HG02981 (cell line): ENCODE results near the gene ASCL3.
"Not testable (repeated sequence)": the region's sequence is repeated elsewhere in the genome, so short reads cannot be mapped to it uniquely, and the experiment has no call there.

Experiments
- ATAC-seq: cut with Tn5 transposase; IDR thresholded peaks from one replicate; pipeline ENCODE4 v1.9.1; 2021; ENCODE audit warnings: mild to moderate bottlenecking, moderate library complexity; ENCODE audit not compliant: unreplicated experiment

The ASCL3 gene

DNA sequence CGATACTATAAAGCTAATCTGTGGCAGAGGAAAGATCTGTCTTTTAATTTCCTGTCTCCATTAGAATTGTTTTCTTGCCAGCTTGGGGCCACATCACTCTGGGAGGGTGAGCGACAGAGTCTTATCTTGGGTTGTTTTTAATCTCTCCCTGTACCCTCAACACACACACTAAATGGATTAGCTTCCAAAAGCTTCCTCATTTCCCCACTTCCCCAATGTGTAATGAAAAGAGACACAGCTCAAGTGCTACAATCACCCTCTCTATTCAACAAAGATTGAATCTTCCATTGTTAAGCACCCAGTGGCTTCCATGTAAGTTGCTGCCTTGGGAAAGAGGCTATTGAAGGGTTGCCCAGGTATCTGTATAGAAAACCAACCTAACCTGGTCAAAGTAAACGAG, 6.1 kb upstream of the ASCL3 start:
- no peak for ATAC-seq

DNA sequence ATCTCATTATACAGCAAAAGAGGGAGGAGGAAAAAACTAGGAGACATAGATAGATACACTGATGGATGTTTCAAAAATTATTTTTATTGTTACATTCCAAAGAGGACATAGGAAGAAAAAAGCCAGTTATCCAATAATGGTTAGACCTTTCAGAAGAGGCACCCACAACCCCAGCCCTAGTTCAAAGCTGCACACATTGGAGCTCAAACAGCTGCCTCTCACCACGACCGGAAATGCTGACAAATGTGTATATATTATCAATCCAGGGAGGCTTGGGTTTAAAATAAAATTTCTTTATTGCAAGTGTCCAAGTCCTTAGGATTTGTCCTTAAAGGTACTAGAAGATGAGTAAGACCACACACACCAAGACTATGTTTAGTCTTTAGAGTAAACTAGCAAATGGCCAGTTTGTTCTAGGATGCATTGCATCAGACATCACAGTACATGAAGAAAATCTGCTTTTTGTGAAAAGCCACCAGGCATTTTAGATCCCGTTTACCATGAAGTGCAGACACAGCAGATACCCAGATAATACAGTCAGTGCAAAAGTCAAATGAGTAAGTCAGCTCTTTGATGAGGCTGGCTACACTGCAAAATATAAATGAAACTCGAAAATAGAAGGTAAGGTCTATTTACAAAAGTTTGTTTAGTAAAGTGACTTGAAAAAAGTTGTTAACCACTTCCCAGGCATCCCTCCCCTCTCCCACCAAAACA, 4.6 kb upstream of the ASCL3 start:
- no peak for ATAC-seq

DNA sequence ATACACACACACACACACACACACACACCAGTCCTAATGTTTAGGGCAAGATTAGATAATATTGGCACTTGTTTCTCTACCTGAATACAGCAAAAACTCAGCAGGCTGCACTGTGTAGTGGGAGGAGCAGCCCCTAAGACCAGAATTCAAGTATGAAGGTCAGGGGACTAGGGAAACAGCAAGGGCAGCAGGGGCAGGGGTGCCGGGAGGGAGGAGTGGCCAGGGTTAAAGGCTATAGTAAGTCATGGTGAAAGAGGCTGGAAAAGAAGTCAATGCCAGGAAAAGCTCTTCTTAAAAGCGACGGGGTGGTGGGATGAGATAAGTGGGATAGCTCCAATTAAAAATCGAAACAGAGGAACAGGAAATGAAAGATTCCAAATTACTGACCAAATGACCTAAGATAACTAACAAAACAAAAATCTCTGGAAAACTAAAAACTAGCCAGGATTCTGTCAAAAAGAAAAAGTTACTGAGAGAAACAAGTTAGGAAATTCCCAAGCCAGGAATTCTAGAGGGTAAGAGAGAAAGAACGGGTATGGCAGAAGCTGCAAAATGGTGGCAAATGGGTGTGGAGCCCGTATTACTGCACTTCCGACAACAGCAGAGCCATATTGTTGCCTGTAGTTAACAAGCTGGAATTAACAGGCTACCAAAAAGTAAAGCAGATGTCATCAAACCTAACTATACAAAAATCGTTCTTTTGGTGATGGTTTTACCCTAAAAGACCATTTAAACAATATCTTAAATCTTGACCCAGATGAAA, 1.3 kb downstream of the ASCL3 start:
- no peak for ATAC-seq

DNA sequence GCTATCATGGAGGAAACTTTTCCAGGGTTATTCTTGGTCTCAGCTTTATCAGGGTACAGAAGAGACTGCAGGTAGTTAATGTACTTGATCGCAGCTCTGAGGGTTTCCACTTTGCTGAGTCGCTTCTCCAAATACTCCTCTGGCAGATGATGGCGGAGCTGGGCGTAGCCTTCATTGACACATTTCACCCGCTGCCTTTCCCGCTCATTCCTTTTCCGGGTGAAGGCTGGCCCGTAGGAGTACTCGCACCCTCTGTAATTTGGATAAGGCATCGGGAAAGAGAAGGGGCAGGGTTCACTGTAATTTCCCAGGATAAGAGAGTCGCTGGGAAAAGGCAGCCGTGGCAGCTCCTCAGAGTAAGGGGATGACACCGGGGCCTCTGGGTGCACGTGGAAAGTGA, 5.2 kb downstream of the ASCL3 start:
- ATAC-seq = no peak

DNA sequence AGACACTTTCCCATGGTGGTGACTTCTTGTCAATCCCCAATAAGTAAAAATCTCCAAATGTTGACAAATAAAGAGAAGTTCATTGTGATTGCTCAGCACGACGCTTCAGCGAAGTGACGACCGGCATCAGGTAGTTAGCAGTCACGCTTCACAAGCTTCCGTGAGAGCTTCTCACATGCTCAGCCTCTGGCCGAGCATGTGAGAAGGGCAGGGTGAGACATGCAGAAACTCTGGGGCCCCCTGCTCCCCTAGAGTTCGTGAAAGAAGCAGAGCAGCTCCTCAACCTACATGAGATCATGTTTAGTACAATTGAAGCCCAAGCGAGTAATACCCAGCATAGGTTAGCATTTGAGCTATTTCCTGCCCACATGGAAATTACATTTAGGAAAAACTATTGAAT, 5.7 kb downstream of the ASCL3 start:
- ATAC-seq = no peak

DNA sequence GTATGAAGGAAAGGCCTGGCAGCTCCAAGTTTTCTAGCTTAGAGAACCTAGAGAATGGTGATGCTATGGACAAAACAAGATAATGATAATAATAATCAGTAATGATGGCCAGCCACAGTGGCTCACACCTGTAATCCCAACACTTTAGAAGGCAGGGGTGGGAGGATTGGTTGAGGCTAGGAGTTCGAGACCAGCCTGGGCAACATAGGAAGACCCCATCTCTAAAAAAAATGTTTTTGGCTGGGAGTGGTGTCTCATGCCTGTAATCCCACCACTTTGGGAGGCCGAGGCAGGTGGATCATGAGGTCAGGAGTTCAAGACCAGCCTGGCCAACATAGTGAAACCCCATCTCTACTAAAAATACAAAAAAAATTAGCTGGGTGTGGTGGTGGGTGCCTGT, 7.0 kb downstream of the ASCL3 start:
- not testable (repeated sequence) for ATAC-seq

DNA sequence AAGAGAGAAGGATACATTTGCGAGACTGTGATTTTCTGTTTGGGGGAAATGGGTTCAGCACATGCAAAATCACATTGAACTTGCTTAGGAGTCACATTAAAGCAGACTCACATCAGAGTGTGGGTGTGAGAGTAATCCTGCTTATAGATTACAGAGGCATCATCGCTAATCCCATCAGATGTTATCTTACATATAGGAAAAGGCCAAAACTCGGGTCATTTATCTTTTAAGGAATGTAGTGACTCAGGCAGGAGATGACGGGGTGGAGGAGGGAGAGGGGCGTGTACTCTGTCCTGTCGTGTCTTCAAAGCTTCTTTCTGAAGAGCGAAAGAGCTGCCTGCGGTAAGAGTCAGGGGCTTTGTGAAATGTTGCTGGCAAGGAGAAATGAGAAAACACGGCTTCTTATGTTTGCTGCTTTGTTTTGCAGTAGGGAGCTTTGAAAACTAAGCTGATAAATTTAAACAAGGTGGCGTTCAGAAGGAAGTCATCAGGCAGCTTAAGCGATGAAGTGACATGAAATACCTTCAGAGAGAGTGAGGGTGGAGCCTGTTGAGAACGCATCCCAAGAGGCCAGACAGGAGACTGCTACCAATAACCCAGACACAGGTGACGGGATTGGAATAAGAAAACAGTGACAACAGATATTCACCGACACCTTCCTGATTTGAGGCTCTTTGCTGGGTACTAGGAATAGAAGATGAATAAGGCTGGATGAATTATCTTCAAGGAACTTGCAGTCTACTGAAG, 7.9 kb downstream of the ASCL3 start:
- ATAC-seq = no peak

DNA sequence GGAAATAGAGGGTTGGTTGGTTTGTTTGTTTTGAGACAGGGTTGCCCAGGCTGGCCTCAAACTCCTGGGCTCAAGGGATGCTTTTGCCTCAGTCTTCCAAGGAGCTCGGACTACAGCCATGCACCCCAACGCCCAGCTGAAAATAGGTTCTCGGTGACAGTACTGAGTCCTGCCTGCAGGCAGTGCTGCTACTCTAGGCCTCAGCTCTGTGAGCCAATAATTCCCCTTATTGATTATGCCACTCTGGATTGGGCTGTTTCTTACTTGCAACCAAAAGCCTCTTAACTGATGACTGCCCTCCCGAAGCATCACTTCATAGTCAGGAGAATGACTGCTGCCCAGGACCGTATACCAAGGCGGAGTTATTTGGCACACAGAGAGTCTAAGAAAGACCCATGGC, 8.9 kb downstream of the ASCL3 start:
- no peak for ATAC-seq

DNA sequence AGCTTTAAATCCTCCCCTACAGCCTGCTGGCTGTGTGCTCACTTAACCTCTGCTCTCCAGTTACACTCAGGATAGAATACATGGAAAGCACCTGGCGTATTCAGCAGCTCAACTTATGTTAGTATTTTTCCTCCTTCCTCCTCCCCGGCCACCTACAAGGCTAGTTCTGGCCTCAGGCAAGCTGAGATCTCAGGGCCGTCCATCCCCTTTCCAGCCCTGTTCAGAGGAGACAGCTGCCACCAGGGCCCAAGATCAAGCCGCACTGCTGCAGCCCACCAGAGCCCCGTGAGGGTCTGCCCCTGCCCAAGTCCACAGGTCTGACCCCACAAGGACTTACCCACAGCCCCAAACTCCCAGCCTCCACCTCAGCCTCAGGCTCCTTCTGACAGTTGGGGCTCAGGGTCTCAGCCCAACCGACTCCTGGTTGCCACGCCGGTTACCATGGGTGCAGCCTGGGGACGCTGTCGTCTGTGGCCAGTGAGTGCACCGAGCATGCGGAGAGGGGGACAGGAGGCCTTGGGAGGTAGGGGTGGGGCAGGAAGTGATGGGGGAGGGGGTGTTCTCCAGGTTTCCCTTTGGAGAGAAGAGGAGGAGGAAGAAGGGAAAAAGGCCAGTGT, 10.1 kb downstream of the ASCL3 start, which contains the start of gene C11orf16:
Gene C11orf16 (minus strand): TSS at position 384 of the 617 bp plus-strand sequence. CDS start 639 bp downstream, outside the sequence.
- ATAC-seq = no peak

DNA sequence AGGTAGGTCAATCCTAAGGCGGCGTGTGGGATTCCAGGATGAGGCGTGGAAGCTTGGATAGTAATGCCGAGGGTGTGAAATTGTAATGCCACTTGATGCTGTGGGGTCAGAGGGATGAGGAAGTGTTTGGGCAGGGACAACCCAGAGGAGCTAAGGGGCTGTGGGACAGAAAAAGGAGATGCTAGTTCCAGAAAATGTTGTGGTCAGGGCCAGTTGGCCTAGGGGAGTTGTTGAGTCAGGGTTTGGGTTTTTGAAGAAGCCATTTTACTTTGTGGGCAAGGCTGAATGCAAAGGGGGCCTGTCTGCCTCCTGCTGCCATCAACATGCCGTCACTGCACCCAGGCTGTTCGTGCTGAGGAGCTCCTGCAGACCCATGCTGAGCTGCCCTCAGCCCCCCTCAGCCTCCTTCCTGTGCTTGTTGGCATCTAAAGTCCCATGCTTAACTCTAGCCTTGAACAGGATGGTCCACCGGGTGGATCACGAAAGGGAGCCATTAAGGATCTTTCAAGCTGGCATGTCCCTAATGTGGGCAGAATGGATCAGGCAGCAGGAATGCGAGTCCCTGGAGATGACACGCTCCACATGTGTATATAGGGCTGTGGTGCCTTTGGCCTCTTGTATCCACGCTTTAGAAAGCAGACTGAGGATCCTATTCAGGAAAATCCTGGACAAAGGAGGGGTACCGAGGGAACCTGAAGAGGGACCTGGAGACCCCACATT, 12.2 kb downstream of the ASCL3 start:
- no peak for ATAC-seq

DNA sequence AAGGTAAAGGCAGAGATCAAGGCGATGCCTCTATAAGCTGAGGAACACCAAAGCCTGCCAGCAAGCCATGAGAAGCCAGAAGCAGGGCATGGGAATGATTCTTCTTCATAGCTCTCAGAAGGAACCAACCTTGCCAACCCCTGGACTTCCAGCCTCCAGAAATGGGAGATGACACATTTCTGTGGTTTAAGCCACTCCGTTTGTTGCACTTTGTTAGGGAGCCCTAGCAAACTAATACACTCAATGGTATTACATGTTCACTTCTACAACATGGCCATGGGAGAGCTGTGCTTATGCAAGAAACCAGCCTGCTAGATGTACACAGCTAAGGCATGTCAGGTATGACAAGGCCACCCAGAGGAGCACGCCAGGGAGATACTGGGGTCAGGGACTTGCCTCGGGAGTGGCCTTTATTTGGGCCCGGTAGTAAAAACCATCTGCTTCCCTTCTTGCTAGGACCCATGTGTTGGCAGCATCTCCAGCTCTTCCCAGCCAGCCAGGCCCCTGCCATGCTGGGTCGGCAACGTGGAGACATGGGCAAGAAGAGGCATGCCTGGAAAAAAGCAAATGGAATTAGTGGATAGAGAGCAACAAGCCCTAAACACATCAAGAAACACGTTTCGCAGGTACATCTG, 13.7 kb downstream of the ASCL3 start:
- no peak for ATAC-seq

DNA sequence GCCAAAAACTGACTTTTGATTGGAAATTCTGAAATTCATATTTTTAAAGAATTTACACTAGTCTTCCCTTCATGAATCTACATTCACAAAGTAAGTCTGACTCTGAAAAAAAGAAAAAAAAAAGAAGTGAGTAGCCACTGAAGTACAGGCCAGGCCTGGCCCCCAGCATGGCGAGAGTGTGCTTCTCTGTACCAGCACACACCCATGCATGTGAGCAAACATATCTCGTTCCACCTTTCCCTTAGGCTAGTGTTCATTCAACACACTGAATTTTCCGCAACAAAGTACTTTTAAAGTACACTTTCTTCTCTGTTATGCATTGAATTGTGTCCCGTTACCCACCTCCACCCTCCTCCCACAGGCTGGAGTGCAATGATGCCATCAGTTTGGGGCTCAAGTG, 14.6 kb downstream of the ASCL3 start:
- no peak for ATAC-seq

DNA sequence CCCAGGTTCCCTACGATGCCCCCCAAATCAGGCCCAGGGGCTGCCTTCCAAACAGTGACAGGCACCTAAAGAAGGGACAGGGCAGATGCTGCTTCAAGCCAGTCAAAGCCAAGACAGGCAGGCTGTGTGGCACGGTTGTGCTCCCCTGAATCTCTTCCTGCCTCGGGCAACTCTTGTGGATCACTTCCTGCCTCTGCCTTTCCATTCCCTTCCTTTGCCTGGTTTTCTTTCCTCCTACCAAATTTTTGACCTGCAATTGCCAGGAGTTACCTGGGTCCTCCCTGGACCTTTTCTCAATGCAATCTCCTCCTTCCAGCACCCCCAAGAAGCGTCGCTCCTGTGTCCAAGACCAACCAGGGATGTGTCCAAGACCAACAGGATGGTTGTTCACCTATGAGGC, 15.6 kb downstream of the ASCL3 start:
- ATAC-seq = no peak

DNA sequence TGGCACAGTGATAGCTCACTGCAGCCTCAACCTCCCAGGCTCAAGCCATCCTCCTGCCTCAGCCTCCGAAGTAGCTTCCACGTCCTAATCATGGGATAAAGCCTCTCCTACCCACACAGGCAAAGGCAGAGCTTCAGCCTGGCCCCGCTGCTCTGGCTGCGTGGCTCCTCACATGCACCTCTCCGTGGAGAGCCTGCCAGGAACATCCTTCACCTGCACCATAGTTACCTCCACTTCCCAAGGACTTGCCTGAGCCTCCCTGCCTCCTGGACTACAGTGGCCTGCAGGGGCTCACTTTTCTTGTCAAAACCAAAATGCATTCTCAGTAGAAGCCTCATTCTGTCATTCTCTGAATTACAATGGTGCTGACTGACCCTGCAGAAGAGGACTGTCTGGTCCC, 16.6 kb downstream of the ASCL3 start:
- no peak for ATAC-seq

DNA sequence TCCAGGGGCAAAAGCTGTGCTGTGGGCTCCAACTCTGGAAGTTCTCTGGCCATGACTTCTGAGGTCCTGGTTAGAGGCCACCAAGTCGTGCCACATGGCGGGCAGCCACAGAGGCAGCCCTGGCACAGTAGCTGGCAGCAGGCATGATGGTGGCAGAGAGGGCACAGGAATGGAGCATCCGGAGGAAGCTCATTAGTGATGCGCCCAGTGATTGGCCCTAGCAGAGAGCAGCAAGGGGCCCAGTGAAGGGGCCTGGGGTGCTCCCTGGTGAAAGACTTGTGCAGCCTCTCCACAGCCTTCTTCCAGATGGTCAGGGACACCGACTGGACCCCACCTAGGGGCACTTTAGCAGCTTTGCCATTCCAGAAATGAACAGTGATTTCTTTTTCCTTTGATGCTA, 17.1 kb downstream of the ASCL3 start:
- ATAC-seq = no peak

DNA sequence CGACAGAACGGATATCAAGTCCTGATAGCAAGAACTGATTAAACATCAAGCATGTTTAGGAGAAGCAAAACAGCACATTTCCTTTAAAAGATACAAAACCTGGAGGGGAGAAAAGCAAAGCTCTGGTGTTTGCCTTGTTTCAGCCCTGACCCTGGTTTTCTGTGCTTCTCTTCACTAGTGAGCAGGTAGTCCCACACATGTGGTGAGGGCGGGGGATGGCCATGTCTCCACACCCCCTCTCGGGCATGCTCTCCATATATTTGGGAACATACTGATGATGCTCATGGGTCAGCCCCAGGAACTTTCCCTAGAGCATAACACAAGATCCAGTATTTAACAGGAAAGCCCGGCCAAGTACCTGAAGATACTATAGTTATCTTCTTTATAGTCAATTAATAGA, 20.1 kb downstream of the ASCL3 start:
- ATAC-seq = no peak

DNA sequence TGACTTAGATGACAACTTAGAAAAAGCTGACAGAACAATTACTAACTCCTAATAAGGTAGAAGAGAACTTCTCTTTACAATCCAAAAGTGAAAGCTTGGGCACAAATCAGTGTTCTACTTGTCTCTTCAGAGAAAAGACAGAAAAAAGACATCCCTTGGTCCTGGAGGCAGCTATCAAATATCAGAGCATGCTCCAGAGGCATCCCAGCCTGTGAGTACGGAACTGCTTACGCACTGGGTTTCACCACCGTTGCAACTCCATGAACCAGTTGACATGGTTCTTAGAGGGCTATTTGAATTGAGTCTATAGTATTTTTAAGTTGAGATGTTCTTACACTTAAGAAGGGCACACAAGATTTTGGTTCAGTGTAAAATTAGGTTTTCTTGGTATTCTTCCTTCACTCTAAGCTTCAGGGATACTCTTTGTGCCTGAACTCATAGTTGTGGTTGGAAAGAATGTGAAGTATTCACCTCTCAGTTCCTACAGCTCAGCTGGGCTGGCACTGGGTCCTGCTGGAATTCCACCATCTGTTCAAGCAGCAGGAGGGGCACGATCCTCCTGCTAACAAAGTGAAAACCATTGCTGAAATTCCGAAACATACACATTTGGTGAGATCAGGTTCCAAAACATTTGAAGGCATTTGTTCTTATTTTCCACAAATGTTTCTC, 25.5 kb downstream of the ASCL3 start:
- ATAC-seq = no peak

DNA sequence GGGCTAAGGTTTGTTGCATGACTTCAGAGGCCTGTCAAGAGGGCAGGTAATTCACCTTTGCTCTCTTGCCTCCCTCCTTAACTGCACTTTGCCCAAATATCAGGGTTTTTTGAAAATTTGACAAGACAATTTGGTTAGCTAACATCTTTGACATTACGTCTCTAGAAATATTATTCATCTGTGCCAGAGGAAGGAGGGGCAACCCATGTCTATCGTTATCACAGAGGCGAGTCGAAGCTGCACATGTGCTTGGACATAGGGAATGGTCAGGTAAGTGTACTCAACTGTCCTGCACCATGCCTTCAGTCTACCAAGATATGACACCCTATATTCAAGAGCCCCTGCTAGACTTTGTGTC, 28.2 kb downstream of the ASCL3 start:
- no peak for ATAC-seq

DNA sequence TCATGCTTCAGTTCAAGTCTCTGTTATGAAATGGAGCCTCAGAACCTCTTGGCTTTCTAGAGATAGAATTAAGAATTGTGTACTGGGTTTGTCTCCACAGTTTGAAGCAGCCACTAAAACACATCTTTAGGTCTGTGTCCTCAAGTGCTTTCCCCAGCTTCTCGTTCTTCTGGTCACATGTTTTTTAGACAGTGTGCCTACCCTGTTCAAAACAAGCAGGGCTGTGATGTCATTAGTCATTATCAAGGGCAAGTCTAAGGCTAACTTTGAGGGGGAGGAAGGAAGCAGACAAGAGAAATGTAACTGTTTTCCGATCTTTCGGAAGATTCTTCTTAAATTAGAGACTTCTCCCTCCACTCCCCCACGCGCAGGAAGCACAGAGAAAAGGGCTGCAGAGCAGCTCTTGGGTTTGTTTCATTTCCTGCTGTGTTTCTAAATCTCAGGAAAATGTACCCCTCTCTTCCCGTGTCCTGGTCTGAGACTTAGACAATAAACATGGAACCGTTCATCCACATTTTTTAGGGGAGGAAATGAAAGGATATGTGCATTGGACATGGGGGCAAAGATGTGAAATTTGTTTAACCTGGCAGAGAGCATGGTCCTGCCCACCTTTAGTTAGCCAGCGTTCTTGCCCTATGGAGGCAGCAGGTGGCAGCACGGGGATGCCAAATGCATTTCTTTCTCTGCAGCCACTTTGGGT, 28.7 kb downstream of the ASCL3 start:
- ATAC-seq = no peak
